Muscle layer of colon (tissue), 2 donors: ENCODE measurements around the gene FBN1.

Experiments used
- H3K27ac ChIP-seq: one replicate; pipeline ENCODE4 v1.7.0; 2013; ENCODE audit warnings: low read depth, mild to moderate bottlenecking, low read length, moderate library complexity
- H3K27me3 ChIP-seq, 2 donors: one replicate each; pipeline ENCODE4 v1.7.0; 2013; ENCODE audit warnings: low read length in 2 of 2, mild to moderate bottlenecking in 2 of 2; ENCODE audit not compliant: insufficient read depth in 2 of 2, control insufficient read depth in 1 of 2
- H3K36me3 ChIP-seq: one replicate; pipeline ENCODE4 v1.7.0; 2013; ENCODE audit warnings: mild to moderate bottlenecking, low read length; ENCODE audit not compliant: insufficient read depth
- H3K4me1 ChIP-seq: one replicate; pipeline ENCODE4 v1.7.0; 2013; ENCODE audit warnings: mild to moderate bottlenecking, low read length; ENCODE audit not compliant: insufficient read depth
- H3K4me3 ChIP-seq, 2 donors: one replicate each; pipeline ENCODE4 v1.7.0; 2013; ENCODE audit warnings: low read length in 2 of 2, low read depth in 1 of 2, mild to moderate bottlenecking in 1 of 2, moderate library complexity in 1 of 2
- H3K9ac ChIP-seq: one replicate; pipeline ENCODE4 v1.7.0; 2013; ENCODE audit warnings: low read length
- H3K9me3 ChIP-seq: one replicate; pipeline ENCODE4 v1.7.0; 2013; ENCODE audit warnings: mild to moderate bottlenecking, low read length
- donor health status: abdominal sarcoma.
- donor health status: Adenocarcinoma of cecum.

Gene FBN1

GRCh38 chr15:48388910-48389309 lies 256.6 kb downstream of the FBN1 start:
- no peak overlapping the region for H3K27ac ChIP-seq
- H3K9ac ChIP-seq: no peak overlapping the region

DNA sequence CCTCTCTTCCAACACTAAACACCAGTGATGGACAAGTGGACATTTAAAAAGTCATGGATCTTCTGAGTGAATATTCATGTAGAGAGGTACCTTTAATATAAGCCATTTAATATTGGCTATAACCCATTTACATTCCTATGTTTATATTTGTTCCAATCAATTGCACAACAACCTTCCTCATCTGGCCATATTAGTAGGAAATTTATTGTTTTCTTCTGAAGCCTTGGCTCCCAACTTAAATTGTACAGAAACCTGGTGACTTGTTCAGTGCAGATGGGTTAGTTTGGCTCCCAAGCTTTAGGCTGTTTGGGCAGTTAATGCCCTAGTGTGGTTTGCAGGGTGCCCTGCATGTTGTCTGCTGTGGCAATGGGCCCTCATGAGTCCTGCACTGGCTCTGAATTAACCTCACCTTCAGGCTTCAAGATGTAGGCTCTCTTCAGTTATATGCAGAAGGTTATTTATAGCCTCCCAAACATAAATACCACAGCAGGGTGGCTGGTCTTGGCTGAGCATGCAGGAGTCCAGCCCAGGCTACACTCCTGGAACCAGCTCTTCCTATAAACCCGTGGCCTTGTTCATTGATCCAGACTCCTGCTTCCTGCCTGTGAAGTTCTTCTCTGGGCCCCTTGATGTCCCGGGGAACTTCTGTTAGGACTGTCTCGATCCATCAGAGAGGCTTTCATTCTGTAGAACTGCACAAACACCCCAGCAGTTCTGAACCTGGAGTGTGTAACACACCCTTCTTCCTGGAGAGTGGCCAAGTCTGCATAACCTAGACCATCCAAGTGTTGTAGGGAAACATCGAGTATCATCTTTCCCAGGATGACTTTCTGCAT lies 257.3 kb downstream of the FBN1 start:
- Histone ChIP-seq H3K27me3 (no peaks in the 10 kb centered on the region), H3K4me3 (peak overlapping the region in 1 of 2 donors; percentile 12), H3K27ac (no peak overlapping the region), H3K9me3 (no peaks in the 10 kb centered on the region), H3K36me3 (no peaks in the 10 kb centered on the region), H3K4me1 (peaks cover 20% of the 10 kb centered on the region), H3K9ac (no peak overlapping the region)

More at GRCh38 chr15:48388910-48389309, 256.6 kb downstream of the FBN1 start:
- Histone ChIP-seq H3K4me3 (no peak overlapping the region), H3K4me1 (peaks cover 20% of the 10 kb centered on the region), H3K9me3 (no peaks in the 10 kb centered on the region), H3K36me3 (no peaks in the 10 kb centered on the region), H3K27me3 (no peaks in the 10 kb centered on the region)

GRCh38 chr15:48385031-48385830 lies 260.3 kb downstream of the FBN1 start:
- no peak overlapping the region for H3K4me3 ChIP-seq
- no peaks in the 10 kb centered on the region for H3K9me3 ChIP-seq
- no peak overlapping the region for H3K9ac ChIP-seq
- H3K27me3 ChIP-seq: no peaks in the 10 kb centered on the region
- H3K36me3 ChIP-seq: no peaks in the 10 kb centered on the region
- H3K27ac ChIP-seq: no peak overlapping the region
- peaks cover 14% of the 10 kb centered on the region for H3K4me1 ChIP-seq

DNA sequence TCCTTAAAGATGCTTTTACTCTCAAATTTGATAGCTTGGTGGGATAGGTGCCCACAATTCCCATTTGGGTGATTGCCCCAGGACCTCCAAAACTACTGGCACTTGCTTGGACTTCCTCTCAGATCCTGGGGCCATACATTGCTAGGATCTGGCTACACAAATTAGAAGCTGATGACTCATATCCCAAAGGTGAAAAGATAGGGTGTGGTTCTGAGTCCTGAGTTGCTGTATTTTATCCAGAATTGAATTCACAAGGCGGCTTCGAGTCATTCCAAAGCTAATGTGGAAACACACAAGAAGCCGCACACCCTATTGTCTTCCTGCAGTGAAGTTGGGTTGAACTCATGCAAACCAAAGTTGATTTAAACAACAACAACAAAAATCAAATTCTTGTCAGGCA lies 260.9 kb downstream of the FBN1 start:
- Histone ChIP-seq H3K9me3 (no peaks in the 10 kb centered on the region), H3K27ac (no peak overlapping the region), H3K4me3 (no peak overlapping the region), H3K4me1 (peaks cover 14% of the 10 kb centered on the region), H3K27me3 (no peaks in the 10 kb centered on the region), H3K36me3 (no peaks in the 10 kb centered on the region), H3K9ac (no peak overlapping the region)

GRCh38 chr15:48383031-48383430 lies 262.5 kb downstream of the FBN1 start:
- H3K9me3 ChIP-seq: no peaks in the 10 kb centered on the region
- no peaks in the 10 kb centered on the region for H3K27me3 ChIP-seq
- H3K4me3 ChIP-seq: no peak overlapping the region
- H3K27ac ChIP-seq: no peak overlapping the region
- peaks cover 2% of the 10 kb centered on the region for H3K4me1 ChIP-seq
- no peak overlapping the region for H3K9ac ChIP-seq
- H3K36me3 ChIP-seq: no peaks in the 10 kb centered on the region

DNA sequence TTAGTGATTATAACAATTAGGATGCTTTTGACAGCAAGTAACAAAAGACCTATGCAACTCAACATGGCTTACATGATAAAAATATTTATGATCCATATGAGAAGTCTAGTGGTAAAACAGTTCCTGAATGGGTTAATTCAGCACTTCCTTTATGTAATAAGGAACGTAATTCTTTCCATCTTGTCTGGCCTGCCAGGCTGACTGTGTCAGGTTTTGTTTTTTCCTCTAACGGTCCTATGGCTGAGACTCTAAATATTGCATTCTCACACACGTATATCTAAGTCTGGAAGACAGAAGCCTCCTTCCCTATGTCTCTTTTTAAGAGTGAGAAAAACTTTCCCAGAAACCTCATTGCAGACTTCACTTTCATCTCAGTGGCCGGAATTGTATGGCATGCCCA lies 263.6 kb downstream of the FBN1 start:
- no peaks in the 10 kb centered on the region for H3K36me3 ChIP-seq
- no peak overlapping the region for H3K27ac ChIP-seq
- no peak overlapping the region for H3K9ac ChIP-seq
- H3K4me3 ChIP-seq: no peak overlapping the region
- H3K9me3 ChIP-seq: no peaks in the 10 kb centered on the region
- no peaks in the 10 kb centered on the region for H3K27me3 ChIP-seq
- no peaks in the 10 kb centered on the region for H3K4me1 ChIP-seq

DNA sequence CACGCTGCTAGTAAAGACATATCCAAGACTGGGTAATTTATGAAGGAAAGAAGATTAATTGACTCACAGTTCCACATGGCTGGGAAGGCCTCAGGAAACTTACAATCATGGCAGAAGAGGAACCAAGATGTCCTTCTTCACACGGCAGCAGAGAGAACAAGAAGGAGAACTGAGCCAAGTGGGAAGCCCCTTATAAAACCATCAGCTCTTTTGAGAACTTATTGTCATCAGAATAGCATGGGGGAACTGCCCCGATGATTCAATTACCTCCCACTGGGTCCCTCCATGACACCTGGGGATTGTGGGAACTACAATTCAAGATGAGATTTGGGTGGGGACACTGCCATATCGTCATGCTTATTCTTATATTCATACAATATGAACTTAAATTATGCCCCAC lies 265.3 kb downstream of the FBN1 start:
- H3K4me3 ChIP-seq: no peak overlapping the region
- H3K4me1 ChIP-seq: no peaks in the 10 kb centered on the region
- H3K9me3 ChIP-seq: no peaks in the 10 kb centered on the region
- H3K9ac ChIP-seq: no peak overlapping the region
- H3K27ac ChIP-seq: no peak overlapping the region
- H3K36me3 ChIP-seq: no peaks in the 10 kb centered on the region
- H3K27me3 ChIP-seq: no peaks in the 10 kb centered on the region

- Histone ChIP-seq H3K27ac (no peak overlapping the region), H3K4me3 (no peak overlapping the region), H3K36me3 (no peaks in the 10 kb centered on the region), H3K9ac (no peak overlapping the region), H3K27me3 (no peaks in the 10 kb centered on the region), H3K4me1 (no peaks in the 10 kb centered on the region), H3K9me3 (no peaks in the 10 kb centered on the region)
Observed at GRCh38 chr15:48375767-48376166, 269.7 kb downstream of the FBN1 start.

- H3K36me3 ChIP-seq: no peaks in the 10 kb centered on the region
- no peaks in the 10 kb centered on the region for H3K4me1 ChIP-seq
- H3K4me3 ChIP-seq: no peak overlapping the region
- H3K27me3 ChIP-seq: no peaks in the 10 kb centered on the region
- no peak overlapping the region for H3K27ac ChIP-seq
- H3K9me3 ChIP-seq: no peaks in the 10 kb centered on the region
- no peak overlapping the region for H3K9ac ChIP-seq
Observed at GRCh38 chr15:48374472-48374871, 271.0 kb downstream of the FBN1 start.

GRCh38 chr15:48373821-48374451 lies 271.6 kb downstream of the FBN1 start:
- Histone ChIP-seq H3K27ac (no peak overlapping the region), H3K9ac (no peak overlapping the region), H3K4me1 (no peaks in the 10 kb centered on the region), H3K9me3 (no peaks in the 10 kb centered on the region), H3K36me3 (no peaks in the 10 kb centered on the region), H3K4me3 (no peak overlapping the region), H3K27me3 (no peaks in the 10 kb centered on the region)

- Histone ChIP-seq H3K36me3 (no peaks in the 10 kb centered on the region), H3K9ac (no peak overlapping the region), H3K9me3 (no peaks in the 10 kb centered on the region), H3K27ac (no peak overlapping the region), H3K4me1 (no peaks in the 10 kb centered on the region), H3K27me3 (no peaks in the 10 kb centered on the region), H3K4me3 (no peak overlapping the region)
Observed at GRCh38 chr15:48371961-48372360, 273.5 kb downstream of the FBN1 start.
